OCI-LY7 (cell line): ENCODE measurements around the gene CASZ1.

Experiments
- EZH2phosphoT487 ChIP-seq: fragments of 200-600 bp; sonication (generic); IDR thresholded peaks from 2 replicates; pipeline ENCODE4 v1.6.1; 2018; ENCODE audit warnings: low read depth, borderline replicate concordance, mild to moderate bottlenecking, mixed run types, antibody characterized with exemption, low read length, moderate library complexity, mixed read lengths
- TF ChIP-seq, protein P1 (sequence below): fragments of 200-600 bp; sonication (generic); conservative IDR thresholded peaks from 2 replicates; pipeline ENCODE4 v1.5.1; 2014; ENCODE audit warnings: mild to moderate bottlenecking, antibody characterized with exemption, low read length, moderate library complexity, mixed read lengths

DNA sequence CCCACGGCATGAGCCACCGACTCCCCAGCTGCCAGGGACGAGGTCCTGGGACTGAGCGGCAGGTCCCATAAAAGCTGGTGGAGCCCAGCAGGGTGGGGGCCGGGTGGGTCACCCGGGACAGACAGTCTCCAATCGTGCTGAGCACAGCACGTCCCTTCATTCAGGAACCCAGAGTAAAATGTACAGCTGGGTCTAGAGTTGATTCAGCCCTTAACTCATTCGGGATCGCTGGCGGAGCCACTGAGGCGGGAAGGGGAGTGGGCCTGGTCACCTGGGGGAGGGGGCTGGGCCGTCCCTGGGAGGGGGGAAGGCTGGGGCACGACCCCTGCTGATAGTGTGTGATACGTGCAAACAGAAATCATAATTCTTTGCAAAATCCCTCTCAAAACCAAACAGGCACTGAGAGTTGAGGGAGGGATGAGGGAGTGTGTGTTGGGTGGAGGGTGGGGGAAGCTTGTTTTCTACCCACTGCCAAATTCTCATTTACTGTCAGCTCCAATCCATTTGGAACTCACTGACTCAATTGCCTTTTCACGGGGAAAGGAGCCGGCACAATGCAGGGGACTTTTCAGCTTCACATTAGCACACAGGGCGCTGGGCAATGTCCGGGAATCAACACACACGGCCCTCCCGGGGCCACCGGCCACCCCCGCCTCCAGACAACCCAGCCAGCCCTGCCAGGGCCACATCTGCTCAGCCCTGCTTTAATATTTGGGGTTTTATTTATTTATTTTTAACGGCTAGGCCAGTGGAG is 13.8 kb downstream of the CASZ1 start:
- TF ChIP-seq, protein P1, sequence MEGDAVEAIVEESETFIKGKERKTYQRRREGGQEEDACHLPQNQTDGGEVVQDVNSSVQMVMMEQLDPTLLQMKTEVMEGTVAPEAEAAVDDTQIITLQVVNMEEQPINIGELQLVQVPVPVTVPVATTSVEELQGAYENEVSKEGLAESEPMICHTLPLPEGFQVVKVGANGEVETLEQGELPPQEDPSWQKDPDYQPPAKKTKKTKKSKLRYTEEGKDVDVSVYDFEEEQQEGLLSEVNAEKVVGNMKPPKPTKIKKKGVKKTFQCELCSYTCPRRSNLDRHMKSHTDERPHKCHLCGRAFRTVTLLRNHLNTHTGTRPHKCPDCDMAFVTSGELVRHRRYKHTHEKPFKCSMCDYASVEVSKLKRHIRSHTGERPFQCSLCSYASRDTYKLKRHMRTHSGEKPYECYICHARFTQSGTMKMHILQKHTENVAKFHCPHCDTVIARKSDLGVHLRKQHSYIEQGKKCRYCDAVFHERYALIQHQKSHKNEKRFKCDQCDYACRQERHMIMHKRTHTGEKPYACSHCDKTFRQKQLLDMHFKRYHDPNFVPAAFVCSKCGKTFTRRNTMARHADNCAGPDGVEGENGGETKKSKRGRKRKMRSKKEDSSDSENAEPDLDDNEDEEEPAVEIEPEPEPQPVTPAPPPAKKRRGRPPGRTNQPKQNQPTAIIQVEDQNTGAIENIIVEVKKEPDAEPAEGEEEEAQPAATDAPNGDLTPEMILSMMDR, result no peak
- TF ChIP-seq EZH2phosphoT487, result no peak
